Measurements from ENCODE around the gene TMEM144.
"Not testable (repeated sequence)": the region's sequence is repeated elsewhere in the genome, so short reads cannot be mapped to it uniquely, and the experiment has no call there.

Gene TMEM144

DNA sequence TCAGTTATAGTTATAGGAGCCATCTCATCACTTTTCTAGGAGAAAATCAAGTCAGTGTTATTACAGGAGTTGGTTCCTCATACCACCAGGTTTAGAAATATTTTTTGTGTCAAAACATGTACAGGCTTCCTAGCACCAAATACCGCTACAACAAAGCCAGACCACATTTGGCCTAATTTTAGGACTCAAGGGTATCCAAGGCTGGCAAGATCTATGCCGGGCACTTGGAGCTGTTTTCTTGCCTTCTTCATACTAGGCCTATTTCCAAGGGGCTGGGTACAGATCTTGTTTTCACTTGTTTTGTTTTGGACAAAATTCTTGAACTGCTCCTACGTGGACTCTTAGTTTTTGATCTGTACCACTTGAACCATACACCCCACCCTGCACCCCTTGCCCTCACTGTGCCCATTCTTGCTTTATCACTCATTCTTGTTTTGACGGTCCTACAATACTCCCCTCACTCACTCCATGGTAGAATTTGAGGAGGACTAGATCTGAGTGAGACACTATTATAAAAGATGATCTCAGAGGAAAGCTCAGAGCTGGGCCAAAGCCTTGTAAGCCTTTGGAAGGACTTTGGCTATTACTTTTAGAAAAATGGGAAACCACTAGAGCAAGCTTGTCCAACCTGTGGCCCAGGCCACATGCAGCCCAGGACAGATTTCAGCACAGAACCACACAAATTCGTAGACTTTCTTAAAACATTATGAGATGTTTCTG is 17.7 kb upstream of the TMEM144 start:
- no peak for DNase-seq

- DNase-seq, result peak; percentile 42
These were observed 17.0 kb upstream of the TMEM144 start for GRCh38 chr4:158193171-158193749.

- no peak for DNase-seq
These were observed 15.0 kb upstream of the TMEM144 start for GRCh38 chr4:158195297-158195696.

DNA sequence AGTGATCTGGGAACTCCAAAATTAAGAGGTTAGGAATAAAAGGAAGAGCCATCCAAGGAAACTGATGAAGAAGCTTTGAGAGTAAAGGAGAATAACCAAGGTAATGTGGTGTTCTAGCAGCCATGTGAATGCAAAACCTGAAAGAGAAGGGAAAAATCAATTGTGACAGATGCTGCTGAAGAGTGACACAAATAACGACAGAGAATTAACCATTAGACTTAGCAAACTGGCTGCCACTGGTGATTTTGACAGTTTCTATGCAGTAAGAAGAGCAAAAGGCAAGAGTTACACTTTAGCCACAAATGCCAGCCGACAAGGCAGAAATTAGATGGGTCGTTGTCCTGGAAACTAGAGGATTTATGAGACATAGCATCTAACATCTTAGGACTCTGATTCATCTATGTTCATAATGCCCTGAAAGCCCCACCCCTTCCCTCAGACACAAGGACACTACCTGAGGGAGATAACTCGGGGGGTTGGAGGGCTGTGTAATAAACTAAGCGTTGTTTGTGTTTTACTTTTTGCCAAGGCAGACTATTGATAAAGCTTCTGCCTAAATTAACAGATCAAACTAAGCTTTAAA is 13.0 kb upstream of the TMEM144 start:
- DNase-seq, result no peak

DNA sequence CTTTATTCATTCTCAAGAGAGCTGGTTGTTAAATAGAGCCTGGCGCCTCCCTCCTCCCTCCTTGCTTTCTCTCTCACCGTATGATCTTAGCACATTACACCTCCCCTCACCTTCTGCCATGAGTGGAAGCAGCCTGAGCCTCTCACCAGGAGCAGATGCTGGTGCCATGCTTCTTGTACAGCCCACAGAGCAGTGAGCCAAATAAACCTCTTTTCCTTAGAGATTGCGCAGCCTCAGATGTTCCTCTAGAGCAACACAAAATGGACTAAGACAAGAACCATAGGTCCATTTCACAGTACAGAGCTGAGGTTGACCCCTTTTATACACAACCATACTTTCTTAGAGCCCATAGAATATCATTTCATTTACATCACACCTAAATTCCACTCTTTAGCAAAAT is 10.1 kb upstream of the TMEM144 start:
- DNase-seq, result no peak

DNA sequence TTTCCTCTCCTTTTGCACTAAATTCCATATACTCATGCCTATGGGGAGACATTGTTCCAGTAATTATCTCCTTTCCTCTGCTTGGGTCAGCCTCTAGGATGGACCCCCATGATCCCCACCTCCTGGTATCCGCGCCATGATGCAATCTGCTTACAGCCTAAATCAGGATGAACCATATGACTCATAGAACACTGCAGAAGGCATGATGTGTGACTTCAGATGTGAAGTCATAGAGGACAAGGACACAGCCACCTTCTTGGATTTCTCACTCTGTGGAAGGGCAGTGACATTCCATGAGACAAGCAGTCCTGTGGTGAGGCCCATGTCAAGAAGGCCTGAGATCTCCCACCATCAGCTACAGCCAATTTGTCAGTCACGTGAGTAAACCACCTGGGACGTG is 9.0 kb upstream of the TMEM144 start:
- no peak for DNase-seq

DNA sequence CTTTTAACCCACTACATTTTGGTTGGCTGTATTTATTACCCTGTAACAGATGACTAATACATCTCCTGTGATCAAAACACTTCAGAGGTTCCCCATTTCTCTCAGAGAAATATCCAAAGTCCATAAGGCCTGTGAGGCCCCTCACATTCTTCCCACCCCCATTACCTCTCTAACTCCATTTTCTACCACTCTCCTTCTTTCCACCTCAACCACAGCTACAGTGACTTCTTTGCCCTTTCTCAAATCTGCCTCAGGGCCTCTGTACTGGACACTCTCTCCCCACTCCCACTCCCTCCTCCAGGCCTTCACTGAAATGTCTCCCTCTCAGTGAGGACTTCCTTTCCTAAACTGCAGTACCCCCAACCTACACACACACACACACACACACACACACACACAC is 8.4 kb upstream of the TMEM144 start:
- DNase-seq, result no peak

GRCh38 chr4:158202481-158202880 is 7.8 kb upstream of the TMEM144 start:
- DNase-seq, result no peak

DNA sequence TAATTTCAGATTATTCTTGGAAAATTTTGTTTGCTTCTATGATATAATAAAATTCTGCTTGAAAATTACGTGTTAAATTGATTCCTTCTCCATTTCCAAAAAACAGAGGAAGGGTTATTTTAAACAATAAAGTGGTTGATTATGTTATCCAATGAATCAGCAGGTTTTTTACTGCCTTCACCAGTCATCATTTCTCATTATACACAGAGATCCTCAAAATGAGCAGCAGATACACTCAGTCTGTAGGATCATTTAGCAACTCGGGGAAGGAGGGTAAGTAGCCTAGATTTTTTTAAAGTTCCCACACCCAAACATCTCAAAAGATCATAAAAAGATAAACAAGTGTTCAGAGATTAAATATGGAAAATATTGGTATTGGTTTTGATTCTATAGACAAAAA is 6.8 kb upstream of the TMEM144 start:
- no peak for DNase-seq

DNA sequence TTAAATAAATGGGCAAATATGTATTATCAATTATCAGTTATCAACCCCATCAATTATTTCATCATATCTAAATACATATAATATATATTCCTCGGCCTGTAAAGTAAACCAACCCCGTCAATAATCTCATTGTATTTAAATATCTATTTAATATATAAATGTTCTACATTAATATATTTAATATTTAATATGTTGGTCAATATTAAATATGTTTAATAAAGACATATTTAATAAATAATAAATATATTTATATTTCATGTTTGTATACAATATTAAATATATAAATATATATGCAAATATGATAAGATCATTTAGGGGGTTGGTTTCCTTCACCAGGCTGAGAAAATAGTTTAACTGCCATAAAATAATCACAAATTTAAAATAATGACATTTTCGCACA is 6.4 kb upstream of the TMEM144 start:
- DNase-seq, result no peak

- DNase-seq, result no peak
These were observed 1.2 kb upstream of the TMEM144 start for GRCh38 chr4:158208963-158209640.

- DNase-seq, result no peak
These were observed 936 bp downstream of the TMEM144 start for GRCh38 chr4:158211222-158211621.

DNA sequence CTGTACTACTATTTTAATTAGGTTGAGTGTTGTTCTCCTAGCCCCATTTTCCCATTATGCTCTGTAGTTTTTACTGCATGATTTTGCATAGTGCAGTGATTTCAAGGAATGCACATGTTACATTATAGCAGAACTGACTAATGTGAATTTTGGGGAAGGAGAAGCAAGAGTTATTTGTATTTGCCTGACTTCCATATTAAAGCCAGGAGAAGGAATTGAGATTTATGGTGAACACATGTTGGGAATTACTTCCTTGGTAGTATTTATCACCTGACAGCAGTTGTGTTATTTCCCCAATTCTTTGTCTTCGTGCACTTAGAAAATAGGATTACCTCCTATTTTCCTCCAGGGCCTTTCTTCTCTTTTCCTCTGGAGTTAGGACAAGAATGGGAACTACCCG is 3.2 kb downstream of the TMEM144 start:
- no peak for DNase-seq

GRCh38 chr4:158214856-158215255 is 4.6 kb downstream of the TMEM144 start:
- no peak for DNase-seq

DNA sequence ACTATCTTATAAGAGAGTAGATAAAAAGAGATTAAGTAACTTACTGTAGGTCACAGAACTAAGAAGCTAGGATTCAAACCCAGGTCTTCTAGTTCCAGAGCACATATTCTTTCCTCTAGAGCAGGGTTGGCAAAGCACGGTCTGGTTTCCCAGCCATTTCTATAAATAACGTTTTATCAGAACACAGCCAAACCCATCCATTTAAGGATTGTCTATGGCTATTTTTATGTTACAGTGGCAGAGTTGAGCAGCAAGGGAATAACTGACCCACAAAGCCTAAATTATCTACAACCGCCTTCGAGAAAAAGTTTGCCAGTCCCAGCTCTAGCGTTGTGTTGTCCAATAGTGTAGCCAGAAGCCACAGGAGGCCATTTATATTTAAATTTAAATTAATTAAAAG is 7.5 kb downstream of the TMEM144 start:
- DNase-seq, result no peak

- no peak for DNase-seq
These were observed 9.3 kb downstream of the TMEM144 start for GRCh38 chr4:158219623-158220022.

DNA sequence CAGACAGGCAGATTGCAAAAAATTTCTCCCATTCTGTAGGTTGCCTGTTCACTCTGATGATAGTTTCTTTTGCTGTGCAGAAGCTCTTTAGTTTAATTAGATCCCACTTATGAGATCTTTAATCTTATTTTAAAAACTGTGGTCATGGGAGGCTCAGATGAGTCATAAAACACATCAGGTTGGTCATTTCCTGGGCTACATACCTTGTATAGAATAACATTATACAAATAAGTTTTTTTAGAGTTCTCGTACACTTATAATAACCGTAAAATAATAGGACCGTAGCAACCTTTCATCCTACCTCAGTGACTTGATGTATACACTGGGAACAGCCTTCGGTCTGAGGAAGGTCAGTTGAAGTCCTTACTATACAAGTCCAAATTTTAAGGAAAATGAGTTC is 14.0 kb downstream of the TMEM144 start:
- not testable (repeated sequence) for DNase-seq

DNA sequence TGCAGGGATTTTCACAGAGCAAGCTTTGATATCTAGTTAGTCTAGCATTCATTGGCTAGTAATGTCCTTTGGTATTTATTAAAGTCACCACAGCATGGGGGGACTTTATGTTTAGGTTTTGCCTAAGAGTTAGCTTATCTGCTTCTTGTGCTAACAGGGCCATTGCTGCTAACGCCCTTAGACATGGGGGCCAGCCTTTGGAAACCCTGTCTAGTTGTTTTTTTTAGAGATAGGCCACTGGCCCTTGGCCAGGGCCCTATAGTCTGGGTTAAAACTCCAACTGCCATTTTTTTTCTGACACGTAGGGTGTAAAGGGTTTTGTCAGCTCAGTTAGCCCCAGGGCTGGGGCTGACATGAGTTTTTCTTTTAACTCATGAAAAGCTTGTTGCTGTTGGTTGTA is 14.7 kb downstream of the TMEM144 start:
- DNase-seq, result not testable (repeated sequence)

DNA sequence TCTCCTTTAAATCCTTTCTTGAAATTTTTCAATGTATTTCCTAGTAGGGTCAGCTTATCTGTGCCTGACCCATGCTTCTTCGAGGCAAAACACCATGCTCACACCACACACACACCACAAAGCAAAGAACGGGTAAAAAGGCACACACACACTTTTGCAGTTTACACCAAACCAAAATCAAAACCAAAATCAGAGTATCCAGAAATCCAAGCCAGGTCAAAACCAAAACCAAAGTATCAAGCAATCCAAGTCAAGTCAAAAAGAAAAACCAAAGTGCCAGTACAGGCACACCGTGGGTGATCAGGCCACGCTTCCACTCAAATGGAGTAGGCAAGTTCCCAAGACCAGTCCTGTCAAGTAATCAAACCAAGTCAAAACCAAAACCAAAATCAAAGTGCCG is 17.6 kb downstream of the TMEM144 start:
- DNase-seq, result not testable (repeated sequence)

GRCh38 chr4:158228399-158228798 is 18.1 kb downstream of the TMEM144 start:
- not testable (repeated sequence) for DNase-seq

DNA sequence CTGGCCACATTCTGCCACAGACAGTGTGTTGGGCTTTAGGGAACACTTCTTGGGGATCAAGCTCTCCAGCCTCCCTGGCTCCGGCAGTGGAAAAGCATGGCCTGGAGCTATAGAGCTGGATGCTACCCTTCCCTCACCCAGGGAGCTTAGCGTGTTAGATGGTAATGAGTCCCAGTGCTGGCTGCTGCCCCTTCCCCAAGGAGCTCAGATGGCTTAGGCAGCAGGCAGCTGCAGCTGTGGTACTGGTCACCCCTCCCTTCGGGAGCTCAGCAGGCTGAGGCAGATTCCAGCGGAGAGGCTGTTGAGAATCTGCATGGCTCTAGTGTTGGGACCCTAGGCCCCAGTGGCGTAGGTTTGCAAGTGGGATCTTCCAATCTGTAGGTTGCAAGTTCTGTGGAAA is 19.5 kb downstream of the TMEM144 start:
- no peak for DNase-seq

DNA sequence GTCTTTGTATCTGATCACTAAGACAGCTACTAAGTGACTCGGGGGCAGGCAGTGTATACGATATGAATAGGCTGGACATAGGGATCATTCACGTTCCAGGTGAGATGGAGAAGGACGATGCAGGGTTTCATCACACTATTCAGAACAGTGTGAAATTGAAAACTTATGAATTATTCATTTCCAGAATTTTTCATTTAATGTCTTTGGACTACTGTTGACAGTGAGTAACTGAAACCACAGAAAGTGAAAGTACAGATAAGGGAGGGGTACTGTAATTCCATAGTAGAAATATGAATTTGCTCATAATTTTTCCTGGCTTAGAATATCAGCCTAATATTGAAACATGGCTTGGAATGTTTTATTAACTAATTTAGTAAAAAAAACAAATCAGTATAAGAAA is 24.4 kb downstream of the TMEM144 start:
- DNase-seq, result no peak

DNA sequence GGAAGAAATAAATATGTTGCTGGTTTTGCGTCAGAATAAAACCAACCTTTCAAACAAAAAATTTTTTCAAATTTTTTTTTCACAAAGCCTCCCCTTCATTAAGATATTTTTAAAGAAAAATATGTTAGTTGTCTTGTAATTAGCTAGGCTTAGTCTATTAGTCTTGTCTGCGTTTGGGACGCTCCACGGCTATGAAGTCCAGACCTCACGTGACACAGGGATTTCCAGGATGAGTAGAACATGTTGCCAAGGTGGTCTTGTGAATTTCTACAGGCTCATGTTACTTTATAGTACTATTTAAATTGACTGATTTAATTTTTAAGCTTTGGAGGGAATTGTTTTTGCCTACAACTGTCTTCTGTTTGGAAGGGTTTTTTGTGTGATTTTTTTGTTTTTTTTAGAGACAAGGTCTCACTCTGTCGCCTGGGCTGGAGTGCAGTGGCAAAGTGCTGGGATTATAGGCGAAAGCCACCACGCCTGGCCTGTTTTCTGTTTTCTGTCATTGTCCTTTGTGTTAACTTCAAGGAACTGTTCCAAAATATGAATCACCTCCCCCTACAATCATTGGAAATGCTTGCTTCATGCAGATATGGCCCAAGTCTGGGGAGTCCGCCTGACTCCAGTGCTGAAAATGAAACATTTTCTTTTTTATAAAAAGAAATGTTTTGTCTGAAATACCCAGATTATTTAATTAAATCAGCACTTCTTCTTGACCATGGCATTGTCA is 26.2 kb downstream of the TMEM144 start:
- no peak for DNase-seq

Data from retina (tissue), 1 donor.